Neural progenitor cell (in vitro differentiated cells): ENCODE measurements around the gene RGMA.

Experiments
- CTCF ChIP-seq: fragments of 200-600 bp; sonication (generic); IDR thresholded peaks from 2 replicates; pipeline ENCODE4 v1.5.1; 2017; ENCODE audit warnings: antibody characterized with exemption, mild to moderate bottlenecking
- EZH2 ChIP-seq: fragments of 200-600 bp; sonication (generic); IDR thresholded peaks from 2 replicates; pipeline ENCODE4 v1.6.1; 2017; ENCODE audit warnings: antibody characterized with exemption, mild to moderate bottlenecking, moderate library complexity
- EZH2phosphoT487 ChIP-seq: fragments of 200-600 bp; sonication (generic); IDR thresholded peaks from 2 replicates; pipeline ENCODE4 v1.6.1; 2017; ENCODE audit warnings: antibody characterized with exemption

DNA sequence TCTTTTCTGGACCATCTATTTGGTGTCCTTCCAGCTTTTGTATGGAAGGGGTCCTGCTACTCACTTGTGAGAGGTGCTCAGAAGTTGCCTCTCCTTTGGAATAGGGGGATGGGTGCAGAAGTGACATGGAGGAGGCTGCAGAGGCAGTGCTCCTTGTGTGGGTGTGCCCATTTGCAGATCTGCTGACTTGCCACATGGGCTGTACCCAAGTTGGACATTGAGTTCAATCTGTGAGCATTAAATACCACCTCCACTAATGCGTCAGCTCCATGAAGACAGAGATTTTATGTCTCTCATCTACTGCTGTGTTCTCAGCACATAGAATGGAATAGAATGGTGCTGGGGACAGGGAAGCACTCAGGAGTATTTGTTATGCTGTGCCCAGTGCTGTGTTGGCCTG, 76.2 kb downstream of the RGMA start:
- no peak for TF ChIP-seq CTCF
- no peak for TF ChIP-seq EZH2
- TF ChIP-seq EZH2phosphoT487 = no peak
